Spleen (tissue), 7 donors: ENCODE results near the gene PDE4D.

Source experiments
- CTCF ChIP-seq, 11 experiments: fragments of 200-600 bp in 7 of 11; fragments of 450-650 bp in 4 of 11; sonication (generic) in 4 of 11; IDR thresholded peaks in 8 of 11; conservative IDR thresholded peaks in 3 of 11; 1 replicate in 7 of 11; 2 replicates in 4 of 11; pipeline versions ENCODE4 v1.4.0 to v1.8.0; 2016 to 2021; ENCODE audit warnings: antibody characterized with exemption in 11 of 11, inconsistent platforms in 4 of 11, mild to moderate bottlenecking in 1 of 11
- POLR2A ChIP-seq, 3 donors: fragments of 450-650 bp; IDR thresholded peaks; one replicate each; pipeline ENCODE4 v1.5.1; 2017; ENCODE audit warnings: antibody characterized with exemption in 3 of 3, mild to moderate bottlenecking in 1 of 3
- donor health status: DM: no; HTN: no; CAD: no; lungs with moderate emphysema.
- donor health status: DM: no; HTN: no; CAD: no.
- donor health status: DM: no; HTN: no; CAD: no.

GRCh38 chr5:58925627-58926540 is 967.6 kb downstream of the PDE4D start:
- TF ChIP-seq CTCF (IDR thresholded peaks at IDR 0.05 in 8 of 11, conservative IDR thresholded peaks at IDR 0.05 in 3 of 11) (no peak), POLR2A (IDR thresholded peaks at IDR 0.05) (no peak)
